Skeletal muscle tissue (tissue), 4 donors: Measurements from ENCODE around the gene PRRC2B. TPM values are rescaled to one million over a fixed set of nuclear protein-coding genes. Genes with fewer than 3 reads are reported as not detected.

ENCODE experiments used
- H3K27ac ChIP-seq: one replicate; pipeline ENCODE4 v1.7.0; 2013; ENCODE audit warnings: mild to moderate bottlenecking, low read depth, low read length, inconsistent platforms
- H3K27me3 ChIP-seq, 3 donors: one replicate each; pipeline ENCODE4 v1.7.0; 2013; ENCODE audit warnings: low read length in 3 of 3; ENCODE audit not compliant: control insufficient read depth in 3 of 3, insufficient read depth in 3 of 3
- H3K36me3 ChIP-seq, 3 donors: one replicate each; pipeline ENCODE4 v1.7.0; 2013; ENCODE audit warnings: low read length in 3 of 3; ENCODE audit not compliant: control insufficient read depth in 3 of 3, insufficient read depth in 3 of 3
- H3K4me1 ChIP-seq, 3 donors: one replicate each; pipeline ENCODE4 v1.7.0; 2013; ENCODE audit warnings: low read length in 3 of 3, mild to moderate bottlenecking in 3 of 3; ENCODE audit not compliant: control insufficient read depth in 3 of 3, insufficient read depth in 3 of 3
- H3K4me3 ChIP-seq, 3 donors: one replicate each; pipeline ENCODE4 v1.7.0; 2013; ENCODE audit warnings: low read length in 3 of 3
- H3K9ac ChIP-seq, 3 donors: one replicate each; pipeline ENCODE4 v1.7.0; 2013; ENCODE audit warnings: low read length in 3 of 3, mild to moderate bottlenecking in 3 of 3, moderate library complexity in 2 of 3, low read depth in 1 of 3
- H3K9me3 ChIP-seq, 3 donors: one replicate each; pipeline ENCODE4 v1.7.0; 2013; ENCODE audit warnings: low read length in 3 of 3; ENCODE audit not compliant: control insufficient read depth in 3 of 3
- total RNA-seq: library from RNA; depleted of rRNA; stranded (reverse); fragments of >200 nt; gene quantifications from one replicate; pipeline ENCODE4 v1.2.3, GENCODE V29; 2014
- donor health status: Osteomylitis.

Gene PRRC2B
- total RNA-seq, 1 donor from 2014 or later, result 68.4 TPM

DNA sequence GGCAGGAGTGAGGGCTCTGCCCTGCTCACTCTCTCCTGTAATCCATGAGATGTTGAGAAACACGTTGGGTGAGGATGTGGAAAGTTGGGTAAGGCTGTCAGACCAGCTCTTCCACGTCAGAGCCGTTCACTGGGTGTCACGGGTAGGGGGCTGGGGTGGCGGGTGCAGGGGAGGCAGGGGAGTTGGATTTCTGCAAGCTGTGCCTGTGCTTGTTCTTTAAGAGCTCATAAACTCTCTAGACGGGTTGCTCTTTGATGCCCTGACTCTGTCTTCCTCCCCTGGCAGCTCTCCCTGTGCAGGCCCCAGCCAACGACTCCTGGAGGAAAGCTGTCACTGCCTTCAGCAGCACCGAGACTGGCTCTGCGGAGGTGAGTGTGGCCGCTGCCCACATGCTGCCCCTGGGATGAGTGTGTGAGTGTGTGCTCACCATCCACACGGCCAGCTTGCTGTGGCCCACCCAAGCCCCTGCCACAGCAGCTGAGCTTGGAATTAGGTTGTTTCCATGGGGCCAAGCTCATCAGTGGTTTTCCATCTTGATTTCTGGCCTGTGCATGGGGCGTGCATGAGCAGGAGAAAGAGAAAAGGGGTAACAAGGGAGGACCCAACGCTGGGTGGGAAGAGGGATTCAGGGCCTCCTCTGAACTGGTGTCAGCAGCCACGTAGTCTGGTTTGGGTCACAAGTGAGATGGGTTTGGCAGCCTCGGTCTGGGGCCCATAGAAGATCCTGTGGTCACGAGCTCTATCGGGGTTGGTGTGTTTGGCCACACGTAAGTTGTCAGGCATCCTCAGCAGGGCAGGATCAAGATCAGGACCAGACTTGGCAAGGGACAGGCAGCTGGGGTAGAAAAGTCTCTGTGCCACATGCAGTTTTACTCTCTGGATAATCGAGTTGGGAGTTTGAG is 87.8 kb downstream of the PRRC2B start:
- Histone ChIP-seq H3K27ac (no peak overlapping the region), H3K4me1 (peaks cover 23 to 53% (median 45%) of the 10 kb centered on the region in 3 donors)

DNA sequence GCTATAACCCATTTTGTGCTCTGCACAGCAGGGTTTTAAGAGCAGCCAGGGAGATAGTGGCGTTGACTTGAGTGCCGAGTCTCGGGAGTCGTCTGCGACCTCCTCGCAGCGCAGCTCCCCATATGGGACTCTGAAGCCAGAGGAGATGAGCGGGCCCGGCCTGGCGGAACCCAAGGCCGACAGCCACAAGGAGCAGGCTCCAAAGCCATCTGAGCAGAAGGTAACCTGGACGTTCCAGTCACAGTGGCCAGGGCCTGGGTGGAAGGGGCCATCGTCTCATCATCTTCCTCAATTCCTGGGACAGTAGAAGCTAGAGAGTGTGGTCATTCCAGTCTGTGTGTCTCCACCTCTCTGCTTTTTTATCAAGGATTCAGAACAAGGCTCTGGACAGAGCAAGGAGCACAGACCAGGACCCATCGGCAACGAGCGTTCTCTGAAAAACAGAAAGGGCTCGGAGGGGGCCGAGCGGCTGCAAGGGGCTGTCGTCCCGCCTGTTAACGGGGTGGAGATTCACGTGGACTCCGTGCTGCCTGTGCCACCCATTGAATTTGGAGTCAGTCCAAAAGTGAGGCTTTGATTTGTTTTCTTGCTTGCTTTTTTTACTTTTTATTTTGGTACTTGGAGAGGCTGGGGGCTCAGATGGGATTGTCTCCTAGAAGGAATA is 88.6 kb downstream of the PRRC2B start:
- Histone ChIP-seq H3K4me3 (no peak overlapping the region), H3K9ac (peak overlapping the region in 1 of 3 donors; percentile 73), H3K4me1 (peaks cover 19 to 47% (median 38%) of the 10 kb centered on the region in 3 donors), H3K9me3 (no peaks in the 10 kb centered on the region), H3K36me3 (peaks cover 78 to 90% (median 90%) of the 10 kb centered on the region in 3 donors), H3K27ac (peak overlapping the region; percentile 78), H3K27me3 (no peaks in the 10 kb centered on the region)

More for the DNA sequence above, 87.8 kb downstream of the PRRC2B start:
- Histone ChIP-seq H3K36me3 (peaks cover 79 to 90% (median 90%) of the 10 kb centered on the region in 3 donors), H3K9ac (peak overlapping the region in 1 of 3 donors; percentile 25), H3K4me3 (no peak overlapping the region), H3K27me3 (no peaks in the 10 kb centered on the region), H3K9me3 (no peaks in the 10 kb centered on the region)

DNA sequence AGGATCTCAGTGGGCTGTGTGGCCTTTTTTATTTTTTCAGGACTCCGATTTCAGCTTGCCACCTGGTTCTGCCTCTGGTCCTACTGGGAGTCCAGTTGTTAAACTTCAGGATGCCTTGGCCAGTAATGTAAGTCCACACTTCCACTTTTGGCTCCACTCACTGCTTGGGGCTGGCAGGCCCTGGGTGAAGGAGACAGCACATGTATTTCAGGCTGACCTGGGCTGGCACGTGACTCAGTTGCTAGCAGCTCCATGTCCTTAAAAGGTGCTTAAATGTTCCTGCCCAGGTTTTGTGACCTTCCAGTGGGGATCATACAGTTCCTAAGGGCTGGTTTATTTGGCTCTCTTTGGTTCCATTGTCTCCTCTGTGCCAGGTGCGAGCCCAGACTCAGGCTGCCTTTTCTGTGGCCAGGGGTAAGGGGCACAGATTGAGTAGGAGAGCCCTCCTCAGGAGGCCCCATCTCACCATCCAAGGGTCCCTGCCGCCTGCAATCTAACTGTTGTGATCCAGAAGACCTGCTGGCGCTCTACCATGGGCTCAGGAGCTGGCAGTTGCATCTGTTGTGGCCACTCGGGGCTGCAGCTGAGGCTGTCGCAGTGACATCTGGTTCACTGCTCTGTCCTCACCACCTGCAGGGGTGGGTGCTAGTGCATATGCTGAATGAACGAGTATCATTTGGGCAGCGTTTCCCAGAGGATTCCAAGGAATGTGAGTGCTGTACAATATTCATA is 89.6 kb downstream of the PRRC2B start:
- no peaks in the 10 kb centered on the region for H3K27me3 ChIP-seq
- H3K4me1 ChIP-seq, result peaks cover 19 to 43% (median 33%) of the 10 kb centered on the region in 3 donors
- peak overlapping the region; percentile 78 for H3K27ac ChIP-seq
- H3K36me3 ChIP-seq, result peaks cover 80 to 91% (median 89%) of the 10 kb centered on the region in 3 donors
- peak overlapping the region in 1 of 3 donors; percentile 73 for H3K9ac ChIP-seq
- peak overlapping the region in 1 of 3 donors; percentile 29 for H3K4me3 ChIP-seq
- no peaks in the 10 kb centered on the region for H3K9me3 ChIP-seq

- Histone ChIP-seq H3K36me3 (peaks cover 80 to 90% (median 89%) of the 10 kb centered on the region in 3 donors), H3K4me1 (peaks cover 19 to 43% (median 33%) of the 10 kb centered on the region in 3 donors), H3K4me3 (peak overlapping the region in 1 of 3 donors; percentile 29), H3K9ac (peak overlapping the region in 1 of 3 donors; percentile 73), H3K27ac (peak overlapping the region; percentile 78), H3K9me3 (no peaks in the 10 kb centered on the region), H3K27me3 (no peaks in the 10 kb centered on the region)
Observed at GRCh38 chr9:131484051-131484445, 90.2 kb downstream of the PRRC2B start.

GRCh38 chr9:131484560-131485185 is 90.8 kb downstream of the PRRC2B start:
- H3K27ac ChIP-seq, result peak overlapping the region; percentile 12

DNA sequence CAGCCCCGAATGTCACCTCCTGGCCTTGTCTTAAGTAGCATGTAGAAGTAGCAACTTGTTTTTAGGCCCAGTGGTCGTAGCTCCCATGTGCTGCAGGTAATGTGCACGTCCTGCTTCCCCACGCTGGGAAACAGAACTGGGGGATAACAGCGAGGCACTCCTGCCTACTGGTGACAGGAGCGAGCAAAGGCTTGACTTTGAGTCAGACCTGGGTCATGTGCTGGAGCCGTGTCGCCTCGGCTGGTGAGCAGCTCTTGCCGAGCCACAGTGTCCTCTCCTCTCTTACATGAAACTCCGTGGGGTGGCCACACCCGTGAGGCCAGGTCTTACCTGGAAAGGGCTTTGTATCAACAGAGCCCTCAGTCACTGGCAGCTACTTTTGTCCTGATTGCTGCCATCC is 91.3 kb downstream of the PRRC2B start:
- Histone ChIP-seq H3K36me3 (peaks cover 84 to 91% (median 88%) of the 10 kb centered on the region in 3 donors), H3K27ac (no peak overlapping the region), H3K4me3 (no peak overlapping the region), H3K9me3 (no peaks in the 10 kb centered on the region), H3K27me3 (no peaks in the 10 kb centered on the region), H3K9ac (peak overlapping the region in 1 of 3 donors; percentile 16), H3K4me1 (peaks cover 19 to 39% (median 33%) of the 10 kb centered on the region in 3 donors)

More at GRCh38 chr9:131484560-131485185, 90.8 kb downstream of the PRRC2B start:
- H3K9ac ChIP-seq, result peak overlapping the region in 1 of 3 donors; percentile 73
- H3K36me3 ChIP-seq, result peaks cover 79 to 89% (median 88%) of the 10 kb centered on the region in 3 donors
- no peaks in the 10 kb centered on the region for H3K27me3 ChIP-seq
- H3K9me3 ChIP-seq, result no peaks in the 10 kb centered on the region
- H3K4me3 ChIP-seq, result no peak overlapping the region
- H3K4me1 ChIP-seq, result peaks cover 19 to 43% (median 33%) of the 10 kb centered on the region in 3 donors

DNA sequence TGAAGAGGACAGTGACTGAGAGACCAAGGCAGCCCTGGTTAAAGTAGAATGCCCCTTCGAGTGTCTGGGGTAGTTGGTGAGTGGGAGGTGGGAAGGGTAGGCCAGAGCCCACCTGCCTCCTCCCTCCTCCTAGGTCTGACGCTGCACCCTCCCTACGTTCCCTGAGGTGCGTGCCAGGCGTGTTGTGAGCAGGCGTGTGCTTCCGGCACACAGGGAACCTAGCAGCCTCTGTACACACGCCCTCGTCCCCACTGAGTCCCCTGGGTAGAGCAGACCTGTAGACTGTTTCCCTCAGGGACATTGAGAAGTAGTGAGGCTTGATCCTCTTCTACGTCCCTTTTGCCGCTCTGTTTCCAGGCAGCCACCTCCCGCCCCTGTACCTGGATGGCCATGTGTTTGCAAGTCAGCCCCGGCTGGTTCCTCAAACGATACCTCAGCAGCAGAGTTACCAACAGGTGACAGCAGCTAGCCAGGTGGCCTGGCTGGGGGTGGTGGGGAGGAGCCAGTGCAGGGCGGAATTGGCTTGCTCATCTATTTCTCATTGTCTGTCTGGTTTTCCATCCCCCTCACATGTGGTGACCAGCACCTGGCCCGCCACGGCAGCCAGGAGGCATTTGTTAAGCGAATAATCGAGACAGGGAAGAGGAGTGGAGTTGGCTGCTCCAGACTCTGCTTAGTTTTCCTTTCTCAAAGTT is 92.0 kb downstream of the PRRC2B start:
- peaks cover 91 to 94% (median 91%) of the 10 kb centered on the region in 3 donors for H3K36me3 ChIP-seq
- H3K4me1 ChIP-seq, result peaks cover 19 to 38% (median 33%) of the 10 kb centered on the region in 3 donors
- H3K4me3 ChIP-seq, result no peak overlapping the region
- H3K27ac ChIP-seq, result no peak overlapping the region
- H3K27me3 ChIP-seq, result no peaks in the 10 kb centered on the region
- peak overlapping the region in 1 of 3 donors; percentile 8 for H3K9ac ChIP-seq
- no peaks in the 10 kb centered on the region for H3K9me3 ChIP-seq

GRCh38 chr9:131487001-131487400 is 93.1 kb downstream of the PRRC2B start:
- Histone ChIP-seq H3K9me3 (no peaks in the 10 kb centered on the region), H3K27ac (no peak overlapping the region), H3K9ac (no peak overlapping the region), H3K36me3 (peaks cover 96 to 97% (median 96%) of the 10 kb centered on the region in 3 donors), H3K4me1 (peaks cover 19 to 34% (median 28%) of the 10 kb centered on the region in 3 donors), H3K27me3 (no peaks in the 10 kb centered on the region), H3K4me3 (no peak overlapping the region)
